ENCODE results near the gene CCDC177.

CCDC177 gene

DNA sequence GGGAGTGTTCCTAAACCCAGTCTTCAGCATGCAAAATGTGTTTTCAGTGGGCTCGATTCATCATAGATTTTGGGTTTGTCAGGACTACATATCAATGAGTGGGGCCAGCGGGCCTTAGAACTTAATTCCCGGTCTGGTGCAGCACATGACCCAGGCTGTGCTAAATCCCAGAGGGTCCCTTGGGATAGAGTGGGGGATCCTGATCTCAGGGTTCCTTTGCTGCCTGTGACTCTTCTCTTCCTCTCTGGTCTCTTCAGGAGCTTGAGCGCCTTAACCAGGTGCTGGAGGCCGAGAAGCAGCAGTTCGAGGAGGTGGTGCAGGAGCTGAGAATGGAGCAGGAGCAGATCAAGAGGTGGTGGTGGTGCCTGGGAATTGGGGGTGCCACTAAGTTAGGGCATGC, 52.6 kb downstream of the CCDC177 start:
- no peak overlapping the region for H3K23ac ChIP-seq (ENCODE audit: low read length in 2 of 2)
- H3K18ac ChIP-seq (ENCODE audit: low read depth in 1 of 2, low read length in 2 of 2), result no peak overlapping the region
- no peak overlapping the region for H3K4me3 ChIP-seq (ENCODE audit: insufficient read depth in 1 of 2, low read depth in 1 of 2, low read length in 2 of 2)
- H2BK5ac ChIP-seq (ENCODE audit: low read depth, low read length, poor library complexity, severe bottlenecking), result no peak overlapping the region
- no peak overlapping the region for H3K4me2 ChIP-seq (ENCODE audit: low read length, poor library complexity, severe bottlenecking)
- no peak for DNase-seq
- H3K27ac ChIP-seq (ENCODE audit: low read length, poor library complexity, severe bottlenecking), result no peak overlapping the region
- H3K27me3 ChIP-seq (ENCODE audit: control insufficient read depth in 1 of 2, insufficient read depth in 1 of 2, low read length in 2 of 2), result peaks cover 63 to 69% of the 10 kb centered on the region in 2 experiments
- no peak overlapping the region for H4K91ac ChIP-seq (ENCODE audit: low read length)
- H3K14ac ChIP-seq (ENCODE audit: low read length in 2 of 2), result no peak overlapping the region
- H2AK5ac ChIP-seq (ENCODE audit: low read length, severe bottlenecking), result no peak overlapping the region
- no peaks in the 10 kb centered on the region for H3K36me3 ChIP-seq (ENCODE audit: control insufficient read depth in 1 of 2, insufficient read depth in 2 of 2, low read depth in 1 of 2, low read length in 2 of 2)
- H3K4me1 ChIP-seq (ENCODE audit: control insufficient read depth, insufficient read depth, low read depth, low read length), result no peaks in the 10 kb centered on the region
- H4K8ac ChIP-seq (ENCODE audit: low read length), result no peak overlapping the region
- 87% methylated on average over 6 of the region's 6 CpGs for WGBS
- H3K9me3 ChIP-seq (ENCODE audit: control insufficient read depth, low read length), result no peaks in the 10 kb centered on the region
- no peak overlapping the region for H2AFZ ChIP-seq (ENCODE audit: low read depth, low read length)
- H2BK15ac ChIP-seq (ENCODE audit: low read depth, poor library complexity, severe bottlenecking), result no peak overlapping the region
- H3K9ac ChIP-seq (ENCODE audit: low read length), result no peak overlapping the region
- no peak overlapping the region for H3K4ac ChIP-seq (ENCODE audit: low read depth in 1 of 2, low read length in 2 of 2)
- no peaks in the 10 kb centered on the region for H3K79me1 ChIP-seq (replicated peaks; ENCODE audit: low read length, poor library complexity, severe bottlenecking)
- no peak overlapping the region for H2BK120ac ChIP-seq (ENCODE audit: low read depth, low read length)
- no peak overlapping the region for H2BK12ac ChIP-seq (ENCODE audit: low read length in 2 of 2)
